ENCODE measurements around the gene ARHGAP42.
A peak's percentile ranks its signal among the peaks of the same experiment; 100 is the strongest.
"Not testable (repeated sequence)": the region's sequence is repeated elsewhere in the genome, so short reads cannot be mapped to it uniquely, and the experiment has no call there.

Gene ARHGAP42

GRCh38 chr11:100887659-100888058 lies 200.6 kb downstream of the ARHGAP42 start:
- DNase-seq = no peak

- DNase-seq = no peak
These were observed 201.7 kb downstream of the ARHGAP42 start for GRCh38 chr11:100888836-100889235.

GRCh38 chr11:100889758-100890157 lies 202.7 kb downstream of the ARHGAP42 start:
- no peak for DNase-seq

GRCh38 chr11:100890789-100891188 lies 203.7 kb downstream of the ARHGAP42 start:
- DNase-seq = no peak

GRCh38 chr11:100892886-100893285 lies 205.8 kb downstream of the ARHGAP42 start:
- no peak for DNase-seq

- DNase-seq = no peak
These were observed 208.4 kb downstream of the ARHGAP42 start for GRCh38 chr11:100895449-100895848.

GRCh38 chr11:100895976-100896375 lies 208.9 kb downstream of the ARHGAP42 start:
- not testable (repeated sequence) for DNase-seq

- not testable (repeated sequence) for DNase-seq
These were observed 214.4 kb downstream of the ARHGAP42 start for GRCh38 chr11:100901471-100901870.

GRCh38 chr11:100902454-100903141 lies 215.5 kb downstream of the ARHGAP42 start:
- DNase-seq = no peak

GRCh38 chr11:100903284-100903683 lies 216.2 kb downstream of the ARHGAP42 start:
- no peak for DNase-seq

GRCh38 chr11:100905684-100906083 lies 218.6 kb downstream of the ARHGAP42 start:
- no peak for DNase-seq

GRCh38 chr11:100908746-100909145 lies 221.7 kb downstream of the ARHGAP42 start:
- DNase-seq = no peak

GRCh38 chr11:100910808-100911207 lies 223.7 kb downstream of the ARHGAP42 start:
- DNase-seq = no peak

- DNase-seq = no peak
These were observed 227.5 kb downstream of the ARHGAP42 start for GRCh38 chr11:100914415-100915110.

GRCh38 chr11:100918551-100919500 lies 231.7 kb downstream of the ARHGAP42 start:
- no peak for DNase-seq

- DNase-seq = no peak
These were observed 233.5 kb downstream of the ARHGAP42 start for GRCh38 chr11:100920593-100920992.

- DNase-seq = no peak
These were observed 235.0 kb downstream of the ARHGAP42 start for GRCh38 chr11:100922121-100922520.

- no peak for DNase-seq
These were observed 236.5 kb downstream of the ARHGAP42 start for GRCh38 chr11:100923555-100923954.

- DNase-seq = no peak
These were observed 238.8 kb downstream of the ARHGAP42 start for GRCh38 chr11:100925935-100926334.

GRCh38 chr11:100927579-100927978 lies 240.5 kb downstream of the ARHGAP42 start:
- DNase-seq = no peak

- no peak for DNase-seq
These were observed 241.3 kb downstream of the ARHGAP42 start for GRCh38 chr11:100928426-100928825.

- DNase-seq = no peak
These were observed 242.3 kb downstream of the ARHGAP42 start for GRCh38 chr11:100929377-100929776.

- DNase-seq = peak; percentile 1
These were observed 243.2 kb downstream of the ARHGAP42 start for GRCh38 chr11:100930185-100930778.

Measured in CD4-positive, alpha-beta T cell treated with Interleukin-4 for 4 hours (primary cell).